Liver (tissue), 9 donors: Measurements from ENCODE around the gene OTOGL. TPM values are rescaled to one million over a fixed set of nuclear protein-coding genes. Genes with fewer than 3 reads are reported as not detected.

Experiments used
- DNase-seq: peaks from one replicate; pipeline ENCODE4 v3.0.0-alpha.2; 2017; ENCODE audit warnings: low spot score
- H3K27ac ChIP-seq, 2 donors: one replicate each; pipeline ENCODE4 v1.7.0; 2013; ENCODE audit warnings: inconsistent platforms in 2 of 2, low read length in 2 of 2, control low read depth in 1 of 2, low read depth in 1 of 2, mild to moderate bottlenecking in 1 of 2
- H3K27me3 ChIP-seq, 4 donors: one replicate each; pipeline versions ENCODE4 v1.6.1 to v1.7.0; 2013; ENCODE audit warnings: low read length in 3 of 4, inconsistent platforms in 1 of 4, mild to moderate bottlenecking in 1 of 4, moderate library complexity in 1 of 4; ENCODE audit not compliant: control insufficient read depth in 4 of 4, insufficient read depth in 4 of 4
- H3K36me3 ChIP-seq, 4 donors: one replicate each; pipeline versions ENCODE4 v1.6.1 to v1.7.0; 2013; ENCODE audit warnings: low read length in 3 of 4, mild to moderate bottlenecking in 3 of 4, low read depth in 1 of 4, moderate library complexity in 1 of 4; ENCODE audit not compliant: control insufficient read depth in 4 of 4, insufficient read depth in 3 of 4
- H3K4me1 ChIP-seq, 4 donors: one replicate each; pipeline versions ENCODE4 v1.6.1 to v1.7.0; 2013; ENCODE audit warnings: low read length in 3 of 4, mild to moderate bottlenecking in 3 of 4, moderate library complexity in 1 of 4; ENCODE audit not compliant: control insufficient read depth in 4 of 4, insufficient read depth in 4 of 4
- H3K4me3 ChIP-seq, 3 donors: one replicate each; pipeline versions ENCODE4 v1.6.1 to v1.7.0; 2013; ENCODE audit warnings: low read length in 3 of 3, control low read depth in 1 of 3, low read depth in 1 of 3, mild to moderate bottlenecking in 1 of 3
- H3K9ac ChIP-seq, 2 donors: one replicate each; pipeline ENCODE4 v1.7.0; 2013; ENCODE audit warnings: low read length in 2 of 2, mild to moderate bottlenecking in 2 of 2, moderate library complexity in 2 of 2, control low read depth in 1 of 2, low read depth in 1 of 2
- H3K9me3 ChIP-seq, 4 donors: one replicate each; pipeline versions ENCODE4 v1.6.1 to v1.7.0; 2013; ENCODE audit warnings: low read length in 3 of 4; ENCODE audit not compliant: control insufficient read depth in 4 of 4
- ATF3 ChIP-seq: IDR thresholded peaks from 2 replicates; pipeline ENCODE4 v1.6.1; 2016; ENCODE audit warnings: antibody characterized with exemption
- EGR1 ChIP-seq, 2 donors: IDR thresholded peaks; 2 replicates each; pipeline ENCODE4 v1.6.1; 2016 to 2018; ENCODE audit warnings: antibody characterized with exemption in 2 of 2, low read depth in 2 of 2
- FOXA1 ChIP-seq: IDR thresholded peaks from 2 replicates; pipeline ENCODE4 v1.6.1; 2016; ENCODE audit warnings: antibody characterized with exemption
- GABPA ChIP-seq, 2 donors: IDR thresholded peaks in 1 of 2; conservative IDR thresholded peaks in 1 of 2; 2 replicates each; pipeline ENCODE4 v1.6.1; 2016; ENCODE audit warnings: antibody characterized with exemption in 2 of 2, mild to moderate bottlenecking in 1 of 2, moderate library complexity in 1 of 2
- HNF4G ChIP-seq: IDR thresholded peaks from 2 replicates; pipeline ENCODE4 v1.6.1; 2016; ENCODE audit warnings: antibody characterized with exemption
- JUND ChIP-seq, 2 donors: IDR thresholded peaks; 2 replicates each; pipeline ENCODE4 v1.6.1; 2016; ENCODE audit warnings: antibody characterized with exemption in 2 of 2
- MAX ChIP-seq: IDR thresholded peaks from 2 replicates; pipeline ENCODE4 v1.6.1; 2016; ENCODE audit warnings: antibody characterized with exemption
- RAD21 ChIP-seq, 2 donors: IDR thresholded peaks; 2 replicates each; pipeline ENCODE4 v1.6.1; 2016; ENCODE audit warnings: antibody characterized with exemption in 2 of 2, mild to moderate bottlenecking in 2 of 2
- REST ChIP-seq: IDR thresholded peaks from 2 replicates; pipeline ENCODE4 v1.6.1; 2016; ENCODE audit warnings: antibody characterized with exemption, mild to moderate bottlenecking
- RXRA ChIP-seq, 2 donors: IDR thresholded peaks; 2 replicates each; pipeline ENCODE4 v1.6.1; 2017 to 2018; ENCODE audit warnings: antibody characterized with exemption in 2 of 2, mild to moderate bottlenecking in 1 of 2
- SP1 ChIP-seq: IDR thresholded peaks from 2 replicates; pipeline ENCODE4 v1.6.1; 2018; ENCODE audit warnings: antibody characterized with exemption, mild to moderate bottlenecking
- YY1 ChIP-seq: IDR thresholded peaks from 2 replicates; pipeline ENCODE4 v1.6.1; 2016; ENCODE audit warnings: antibody characterized with exemption, mild to moderate bottlenecking
- ZBTB33 ChIP-seq: IDR thresholded peaks from 2 replicates; pipeline ENCODE4 v1.6.1; 2016; ENCODE audit warnings: antibody characterized with exemption
- WGBS: extraction: QIAGEN DNeasy Blood & Tissue Kit; methylation state at CpG from one replicate; pipeline ENCODE4 v1.1.7; 2013; 5-methylcytosine and 5-hydroxymethylcytosine counted together
- polyA plus RNA-seq, 2 donors: library from polyadenylated mRNA; stranded (reverse) in 1 of 2; unstranded in 1 of 2; fragments of 200-250 nt in 1 of 2; fragments of >200 nt in 1 of 2; fragmentation: Nextera tagmentation in 1 of 2; extraction: Ambion mirVana in 1 of 2; gene quantifications; one replicate each; pipeline versions ENCODE4 v1.2.1 to v1.2.3, GENCODE V29; 2013 to 2015
- total RNA-seq, 2 donors: library from RNA; depleted of rRNA; stranded (reverse); fragments of >200 nt; gene quantifications; one replicate each; pipeline ENCODE4 v1.2.3, GENCODE V29; 2014
- donor health status: healthy.
- donor health status: healthy.
- donor health status: healthy.
- donor health status: healthy.
- donor health status: healthy.

The OTOGL gene
- total and polyA plus RNA-seq, 4 donors: 0.01 to 0.09 (median 0.08) TPM; not detected in 1

GRCh38 chr12:80219345-80219744 is 120.0 kb downstream of the OTOGL start (continued):
- no peak for TF ChIP-seq ZBTB33

- no peak for DNase-seq
- no peaks in the 10 kb centered on the region for H3K36me3 ChIP-seq
- H3K27me3 ChIP-seq: no peaks in the 10 kb centered on the region
- H3K9me3 ChIP-seq: no peaks in the 10 kb centered on the region
- no peaks in the 10 kb centered on the region for H3K4me1 ChIP-seq
- TF ChIP-seq JUND (IDR thresholded peaks at IDR 0.05) (no peak), ATF3 (no peak), ZBTB33 (no peak), HNF4G (no peak), MAX (no peak), REST (no peak), EGR1 (IDR thresholded peaks at IDR 0.05; ENCODE audit: low read depth in 2 of 2) (no peak), RXRA (IDR thresholded peaks at IDR 0.05) (no peak), GABPA (IDR thresholded peaks at IDR 0.05 in 1 of 2, conservative IDR thresholded peaks at IDR 0.05 in 1 of 2) (no peak), YY1 (no peak), RAD21 (IDR thresholded peaks at IDR 0.05) (no peak), SP1 (no peak), FOXA1 (no peak)
- WGBS: 61% methylated on average over 3 of the region's 3 CpGs
- no peak overlapping the region for H3K27ac ChIP-seq
- no peak overlapping the region for H3K9ac ChIP-seq
- no peak overlapping the region for H3K4me3 ChIP-seq
Observed at GRCh38 chr12:80222261-80222660, 122.9 kb downstream of the OTOGL start.

GRCh38 chr12:80226576-80226975 is 127.2 kb downstream of the OTOGL start:
- H3K27me3 ChIP-seq: peaks cover 0 to 2% (median 0%) of the 10 kb centered on the region in 4 donors
- no peaks in the 10 kb centered on the region for H3K4me1 ChIP-seq
- no peak for DNase-seq
- WGBS: 6% methylated on average over 1 of the region's 1 CpG
- no peaks in the 10 kb centered on the region for H3K36me3 ChIP-seq
- no peaks in the 10 kb centered on the region for H3K9me3 ChIP-seq
- H3K27ac ChIP-seq: no peak overlapping the region
- H3K9ac ChIP-seq: no peak overlapping the region
- no peak overlapping the region for H3K4me3 ChIP-seq
- TF ChIP-seq EGR1 (IDR thresholded peaks at IDR 0.05; ENCODE audit: low read depth in 2 of 2) (no peak), MAX (no peak), YY1 (no peak), JUND (IDR thresholded peaks at IDR 0.05) (no peak), SP1 (no peak), ATF3 (no peak), RAD21 (IDR thresholded peaks at IDR 0.05) (no peak), ZBTB33 (no peak), REST (no peak), HNF4G (no peak), GABPA (IDR thresholded peaks at IDR 0.05 in 1 of 2, conservative IDR thresholded peaks at IDR 0.05 in 1 of 2) (no peak), RXRA (IDR thresholded peaks at IDR 0.05) (no peak)
